ENCODE data around the gene MIGA1. TPM values are rescaled to one million over a fixed set of nuclear protein-coding genes. Genes with fewer than 3 reads are reported as not detected.

The MIGA1 gene
- total and polyA plus RNA-seq, 2 of the 13 experiments (the other 11 are each of a cell fraction or from before 2014, with no cell fraction given) = 3.8 to 6.6 TPM

GRCh38 chr1:77830946-77831345 lies 51.5 kb downstream of the MIGA1 start (continued):
- no peak for TF ChIP-seq ZHX2 (IDR thresholded peaks at IDR 0.05; ENCODE audit: low read depth)
- TF ChIP-seq ZHX2 (CRISPR knock-in tag; IDR thresholded peaks at IDR 0.05; ENCODE audit: borderline replicate concordance) = no peak
- TF ChIP-seq SKIL (CRISPR knock-in tag; IDR thresholded peaks at IDR 0.05; ENCODE audit: borderline replicate concordance) = no peak
- TF ChIP-seq PITX1 (CRISPR knock-in tag; IDR thresholded peaks at IDR 0.05) = no peak

- Histone ChIP-seq H3K4me1 (ENCODE audit: insufficient read depth, low read length) (no peaks in the 10 kb centered on the region), H3K27me3 (ENCODE audit: control insufficient read depth in 1 of 2, insufficient read depth in 2 of 2, low read length in 2 of 2) (no peaks in the 10 kb centered on the region), H3K27ac (ENCODE audit: extremely low read length, insufficient read depth, low read length) (no peak overlapping the region), H3K9ac (ENCODE audit: insufficient read depth, low read depth, low read length) (no peak overlapping the region), H3K9me3 (ENCODE audit: low read length) (no peaks in the 10 kb centered on the region), H4K20me1 (ENCODE audit: insufficient read depth, low read length) (no peaks in the 10 kb centered on the region), H3K36me3 (replicated peaks in 1 of 2; ENCODE audit: control insufficient read depth in 1 of 2, insufficient read depth in 2 of 2, low read length in 2 of 2) (peaks cover 2 to 6% of the 10 kb centered on the region in 2 experiments; a peak in 1 of 5 replicates), H3K79me2 (ENCODE audit: insufficient read depth, low read length) (no peaks in the 10 kb centered on the region), H2AFZ (ENCODE audit: low read length) (no peak overlapping the region), H3K4me3 (replicated peaks in 1 of 3; ENCODE audit: insufficient read depth in 1 of 3, low read depth in 2 of 3, low read length in 3 of 3) (no peak overlapping the region), H3K4me2 (ENCODE audit: low read depth, low read length) (no peak overlapping the region)
- intact Hi-C loops (cut with micrococcal nuclease; ENCODE audit: unreplicated experiment) = no loop called here
- no peak for FAIRE-seq
- in situ Hi-C loops (cut with HindIII; ENCODE audit: extremely low pct_ligation_motif_present, low pct_unique_long_range_greater_than_20kb) = no loop called here
- CTCF ChIA-PET (ENCODE audit: low intra/inter-chr PET ratio, low total read pairs) = no interaction called here
- TSS peak; percentile 39 for BruUV-seq (replicated peaks)
- DNase-seq (ENCODE audit: low spot score) = no peak
- WGBS (ENCODE audit: low lambda C conversion rate) = 99% methylated on average over 4 of the region's 4 CpGs
- ATAC-seq = no peak
- POLR2A ChIA-PET = no interaction called here
- no peak for TF ChIP-seq HNRNPL (IDR thresholded peaks at IDR 0.05; ENCODE audit: low read depth, low read length)
- TF ChIP-seq CBX5 (CRISPR knock-in tag; IDR thresholded peaks at IDR 0.05; ENCODE audit: borderline replicate concordance) = no peak
These were observed 52.1 kb downstream of the MIGA1 start for GRCh38 chr1:77831566-77831965.

Measured in HepG2 (cell line).